ENCODE data around the gene BBIP1. TPM values are rescaled to one million over a fixed set of nuclear protein-coding genes. Genes with fewer than 3 reads are reported as not detected.

BBIP1 gene
- total RNA-seq, 2 experiments from 2014 or later = 32.4 to 34.4 TPM

DNA sequence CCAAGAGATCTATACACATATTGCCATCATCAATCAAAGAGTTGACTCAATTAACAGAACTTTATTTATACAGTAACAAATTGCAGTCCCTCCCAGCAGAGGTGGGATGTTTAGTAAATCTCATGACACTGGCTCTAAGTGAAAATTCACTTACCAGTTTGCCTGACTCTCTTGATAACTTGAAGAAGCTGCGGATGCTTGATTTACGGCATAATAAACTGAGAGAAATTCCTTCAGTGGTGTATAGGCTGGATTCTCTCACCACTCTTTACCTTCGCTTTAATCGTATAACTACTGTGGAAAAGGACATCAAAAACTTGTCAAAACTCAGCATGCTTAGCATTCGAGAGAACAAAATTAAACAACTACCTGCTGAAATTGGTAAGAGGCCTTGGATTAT lies 45.7 kb upstream of the BBIP1 start:
- peaks cover 65% of the 10 kb centered on the region for H3K36me3 ChIP-seq (ENCODE audit: insufficient read depth, low read length)
- no TSS peak for BruUV-seq (replicated peaks)
- ChIA-PET CTCF (ENCODE audit: unreplicated experiment) (no interaction called here), POLR2A (no interaction called here)
- no peak overlapping the region for H3K4me3 ChIP-seq (ENCODE audit: low read depth, low read length, poor library complexity, severe bottlenecking)
- no peak for DNase-seq (ENCODE audit: low spot score)
- TF ChIP-seq, protein P1, sequence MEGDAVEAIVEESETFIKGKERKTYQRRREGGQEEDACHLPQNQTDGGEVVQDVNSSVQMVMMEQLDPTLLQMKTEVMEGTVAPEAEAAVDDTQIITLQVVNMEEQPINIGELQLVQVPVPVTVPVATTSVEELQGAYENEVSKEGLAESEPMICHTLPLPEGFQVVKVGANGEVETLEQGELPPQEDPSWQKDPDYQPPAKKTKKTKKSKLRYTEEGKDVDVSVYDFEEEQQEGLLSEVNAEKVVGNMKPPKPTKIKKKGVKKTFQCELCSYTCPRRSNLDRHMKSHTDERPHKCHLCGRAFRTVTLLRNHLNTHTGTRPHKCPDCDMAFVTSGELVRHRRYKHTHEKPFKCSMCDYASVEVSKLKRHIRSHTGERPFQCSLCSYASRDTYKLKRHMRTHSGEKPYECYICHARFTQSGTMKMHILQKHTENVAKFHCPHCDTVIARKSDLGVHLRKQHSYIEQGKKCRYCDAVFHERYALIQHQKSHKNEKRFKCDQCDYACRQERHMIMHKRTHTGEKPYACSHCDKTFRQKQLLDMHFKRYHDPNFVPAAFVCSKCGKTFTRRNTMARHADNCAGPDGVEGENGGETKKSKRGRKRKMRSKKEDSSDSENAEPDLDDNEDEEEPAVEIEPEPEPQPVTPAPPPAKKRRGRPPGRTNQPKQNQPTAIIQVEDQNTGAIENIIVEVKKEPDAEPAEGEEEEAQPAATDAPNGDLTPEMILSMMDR (conservative IDR thresholded peaks at IDR 0.05; ENCODE audit: low read length) = no peak
- TF ChIP-seq EZH2phosphoT487 (IDR thresholded peaks at IDR 0.05; ENCODE audit: borderline replicate concordance, low read depth, low read length) = no peak
- H3K9me2 ChIP-seq (ENCODE audit: insufficient read depth, low read length) = no peaks in the 10 kb centered on the region
- intact Hi-C loops (cut with micrococcal nuclease; ENCODE audit: unreplicated experiment) = no loop called here
- H3K27ac ChIP-seq (ENCODE audit: low read depth, low read length, poor library complexity, severe bottlenecking) = no peak overlapping the region
- H2AFZ ChIP-seq (ENCODE audit: low read length) = no peak overlapping the region
- no peak overlapping the region for H3K4me2 ChIP-seq (ENCODE audit: low read length)
- peaks cover 62% of the 10 kb centered on the region for H4K20me1 ChIP-seq (ENCODE audit: insufficient read depth, low read length)
- H3K79me2 ChIP-seq (ENCODE audit: insufficient read depth, low read depth, low read length) = peaks cover 100% of the 10 kb centered on the region
- no peaks in the 10 kb centered on the region for H3K9me3 ChIP-seq (ENCODE audit: low read length)
- H3K4me1 ChIP-seq (ENCODE audit: insufficient read depth, low read length, poor library complexity, severe bottlenecking) = peaks cover 4% of the 10 kb centered on the region

DNA sequence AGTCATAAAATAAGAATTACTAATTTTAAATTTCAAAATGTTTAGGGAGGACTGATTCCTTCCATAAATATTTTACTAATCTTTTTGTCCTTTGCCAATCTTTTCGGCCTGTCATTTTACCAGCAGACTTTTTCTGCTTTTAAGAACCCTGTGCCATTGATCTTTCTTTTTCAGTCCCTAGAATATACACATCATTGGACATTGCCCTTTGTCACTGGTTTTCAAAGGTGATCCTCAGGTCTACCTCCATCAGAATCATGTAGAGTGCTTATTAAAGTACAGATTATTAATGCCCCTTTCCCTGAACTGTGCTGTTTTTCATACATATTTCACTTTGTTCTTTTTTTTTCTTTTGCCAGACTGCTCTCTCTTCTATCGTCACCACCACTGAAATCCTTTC lies 44.2 kb upstream of the BBIP1 start:
- POLR2A ChIA-PET = interaction anchor here (0.6 to 1.4 kb wide), 2 partner anchors 45 to 121 kb away, joined by 4 to 5 read pairs; partner anchors contain the start of gene BBIP1
- intact Hi-C loops (cut with micrococcal nuclease; ENCODE audit: unreplicated experiment) = no loop called here
- H3K4me3 ChIP-seq (ENCODE audit: low read depth, low read length, poor library complexity, severe bottlenecking) = no peak overlapping the region

DNA sequence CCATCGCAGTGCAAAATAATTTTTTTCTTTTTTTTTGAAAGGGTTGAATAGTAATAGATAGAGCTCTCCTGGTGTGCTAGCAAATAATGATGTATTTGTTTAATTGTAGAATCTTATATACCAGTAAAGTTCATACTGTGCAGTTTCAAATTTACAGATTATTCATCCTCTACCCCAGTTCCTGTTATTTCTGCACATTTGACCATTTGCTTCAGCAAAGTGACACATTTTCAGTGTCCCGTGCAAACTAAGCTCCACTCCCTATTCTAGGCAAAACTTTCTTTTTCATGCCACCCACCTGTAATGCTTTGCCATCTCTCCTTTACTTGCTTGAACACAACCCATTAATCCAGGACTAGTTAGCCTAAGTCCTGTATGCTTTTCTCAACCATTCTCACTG lies 43.5 kb upstream of the BBIP1 start:
- intact Hi-C loops (cut with micrococcal nuclease; ENCODE audit: unreplicated experiment) = no loop called here
- Histone ChIP-seq H3K9me2 (ENCODE audit: insufficient read depth, low read length) (no peaks in the 10 kb centered on the region), H2AFZ (ENCODE audit: low read length) (no peak overlapping the region), H3K4me2 (ENCODE audit: low read length) (no peak overlapping the region), H3K4me1 (ENCODE audit: insufficient read depth, low read length, poor library complexity, severe bottlenecking) (peaks cover 4% of the 10 kb centered on the region), H4K20me1 (ENCODE audit: insufficient read depth, low read length) (peaks cover 62% of the 10 kb centered on the region), H3K9me3 (ENCODE audit: low read length) (no peaks in the 10 kb centered on the region), H3K4me3 (ENCODE audit: low read depth, low read length, poor library complexity, severe bottlenecking) (no peak overlapping the region), H3K36me3 (ENCODE audit: insufficient read depth, low read length) (peaks cover 55% of the 10 kb centered on the region), H3K27ac (ENCODE audit: low read depth, low read length, poor library complexity, severe bottlenecking) (no peak overlapping the region), H3K79me2 (ENCODE audit: insufficient read depth, low read depth, low read length) (peaks cover 100% of the 10 kb centered on the region)
- ChIA-PET CTCF (ENCODE audit: unreplicated experiment) (no interaction called here), POLR2A (interaction anchor here (1.4 kb wide), 1 partner anchor 44 kb away, joined by 5 read pairs; the partner anchor contains the start of gene BBIP1)
- TF ChIP-seq EZH2phosphoT487 (IDR thresholded peaks at IDR 0.05; ENCODE audit: borderline replicate concordance, low read depth, low read length) = no peak
- TF ChIP-seq, protein P1 (conservative IDR thresholded peaks at IDR 0.05; ENCODE audit: low read length) = no peak
- no TSS peak for BruUV-seq (replicated peaks)
- DNase-seq (ENCODE audit: low spot score) = no peak

More for the DNA sequence above, 44.2 kb upstream of the BBIP1 start:
- Histone ChIP-seq H2AFZ (ENCODE audit: low read length) (no peak overlapping the region), H3K79me2 (ENCODE audit: insufficient read depth, low read depth, low read length) (peaks cover 100% of the 10 kb centered on the region), H3K9me3 (ENCODE audit: low read length) (no peaks in the 10 kb centered on the region), H3K36me3 (ENCODE audit: insufficient read depth, low read length) (peaks cover 56% of the 10 kb centered on the region), H3K4me1 (ENCODE audit: insufficient read depth, low read length, poor library complexity, severe bottlenecking) (peaks cover 4% of the 10 kb centered on the region), H3K27ac (ENCODE audit: low read depth, low read length, poor library complexity, severe bottlenecking) (no peak overlapping the region), H4K20me1 (ENCODE audit: insufficient read depth, low read length) (peaks cover 64% of the 10 kb centered on the region), H3K9me2 (ENCODE audit: insufficient read depth, low read length) (no peaks in the 10 kb centered on the region), H3K4me2 (ENCODE audit: low read length) (no peak overlapping the region)
- TF ChIP-seq, protein P1 (conservative IDR thresholded peaks at IDR 0.05; ENCODE audit: low read length) = no peak
- no peak for TF ChIP-seq EZH2phosphoT487 (IDR thresholded peaks at IDR 0.05; ENCODE audit: borderline replicate concordance, low read depth, low read length)
- CTCF ChIA-PET (ENCODE audit: unreplicated experiment) = no interaction called here
- no peak for DNase-seq (ENCODE audit: low spot score)
- no TSS peak for BruUV-seq (replicated peaks)
